ENCODE results near the gene USP9X.
A peak's percentile ranks its signal among the peaks of the same experiment; 100 is the strongest.
"Not testable (repeated sequence)": the region's sequence is repeated elsewhere in the genome, so short reads cannot be mapped to it uniquely, and the experiment has no call there.

USP9X gene, protein sequence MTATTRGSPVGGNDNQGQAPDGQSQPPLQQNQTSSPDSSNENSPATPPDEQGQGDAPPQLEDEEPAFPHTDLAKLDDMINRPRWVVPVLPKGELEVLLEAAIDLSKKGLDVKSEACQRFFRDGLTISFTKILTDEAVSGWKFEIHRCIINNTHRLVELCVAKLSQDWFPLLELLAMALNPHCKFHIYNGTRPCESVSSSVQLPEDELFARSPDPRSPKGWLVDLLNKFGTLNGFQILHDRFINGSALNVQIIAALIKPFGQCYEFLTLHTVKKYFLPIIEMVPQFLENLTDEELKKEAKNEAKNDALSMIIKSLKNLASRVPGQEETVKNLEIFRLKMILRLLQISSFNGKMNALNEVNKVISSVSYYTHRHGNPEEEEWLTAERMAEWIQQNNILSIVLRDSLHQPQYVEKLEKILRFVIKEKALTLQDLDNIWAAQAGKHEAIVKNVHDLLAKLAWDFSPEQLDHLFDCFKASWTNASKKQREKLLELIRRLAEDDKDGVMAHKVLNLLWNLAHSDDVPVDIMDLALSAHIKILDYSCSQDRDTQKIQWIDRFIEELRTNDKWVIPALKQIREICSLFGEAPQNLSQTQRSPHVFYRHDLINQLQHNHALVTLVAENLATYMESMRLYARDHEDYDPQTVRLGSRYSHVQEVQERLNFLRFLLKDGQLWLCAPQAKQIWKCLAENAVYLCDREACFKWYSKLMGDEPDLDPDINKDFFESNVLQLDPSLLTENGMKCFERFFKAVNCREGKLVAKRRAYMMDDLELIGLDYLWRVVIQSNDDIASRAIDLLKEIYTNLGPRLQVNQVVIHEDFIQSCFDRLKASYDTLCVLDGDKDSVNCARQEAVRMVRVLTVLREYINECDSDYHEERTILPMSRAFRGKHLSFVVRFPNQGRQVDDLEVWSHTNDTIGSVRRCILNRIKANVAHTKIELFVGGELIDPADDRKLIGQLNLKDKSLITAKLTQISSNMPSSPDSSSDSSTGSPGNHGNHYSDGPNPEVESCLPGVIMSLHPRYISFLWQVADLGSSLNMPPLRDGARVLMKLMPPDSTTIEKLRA (N-terminal part only)

DNA sequence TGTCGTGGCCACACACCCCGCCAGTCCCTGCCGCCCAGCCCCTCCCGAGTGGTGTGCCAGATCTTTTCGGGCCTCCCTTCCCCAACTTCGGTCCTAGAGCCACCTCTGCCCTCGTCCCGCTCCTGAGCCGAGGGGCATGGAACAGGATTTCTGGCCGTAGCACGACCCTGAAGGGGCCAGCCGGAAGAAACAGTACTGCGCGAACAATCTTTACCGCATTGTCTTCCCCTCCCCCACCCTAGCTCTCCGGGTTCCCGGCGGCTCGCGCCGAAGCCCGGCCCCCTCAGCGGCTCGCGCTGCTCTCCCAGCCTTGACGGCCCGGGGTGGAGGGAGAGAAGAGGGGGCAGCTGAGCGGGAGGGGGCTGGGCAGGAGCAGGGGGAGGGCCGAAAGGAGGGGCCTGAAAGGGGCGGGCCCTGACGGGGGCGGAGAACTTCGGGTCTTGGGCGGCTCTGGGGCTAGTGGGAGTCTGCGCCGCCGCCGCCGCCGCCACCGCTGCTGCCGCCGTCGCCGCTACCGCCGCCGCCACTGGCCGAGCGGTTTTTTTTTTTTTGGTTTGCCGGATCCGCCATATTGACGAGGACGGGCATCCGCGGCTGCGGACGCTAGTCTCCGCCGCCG lies at the start of gene USP9X:
TSS of gene USP9X (plus strand) at position 553 of the 619 bp plus-strand sequence. CDS start 38,184 bp downstream, outside the sequence.
- peak; percentile 94 for DNase-seq

DNA sequence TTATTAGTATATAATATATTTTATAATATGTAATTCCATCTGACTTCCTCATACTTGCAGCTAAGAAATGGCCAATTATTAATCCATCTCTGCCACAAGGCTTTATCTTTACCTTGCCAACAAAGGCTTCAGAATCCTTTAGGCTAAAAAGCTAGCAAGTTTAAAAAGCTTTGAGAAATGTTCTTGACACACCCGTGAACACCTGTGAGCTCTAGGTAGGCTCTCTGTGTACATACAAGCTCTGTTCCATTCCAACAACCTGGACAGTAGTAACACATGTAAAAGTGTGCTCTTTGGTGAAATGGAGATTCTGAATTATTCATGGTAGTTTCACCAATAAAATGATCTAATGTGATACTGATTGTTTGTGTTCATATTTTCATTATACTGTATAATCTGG lies 49.7 kb upstream of the USP9X start:
- no peak for DNase-seq

DNA sequence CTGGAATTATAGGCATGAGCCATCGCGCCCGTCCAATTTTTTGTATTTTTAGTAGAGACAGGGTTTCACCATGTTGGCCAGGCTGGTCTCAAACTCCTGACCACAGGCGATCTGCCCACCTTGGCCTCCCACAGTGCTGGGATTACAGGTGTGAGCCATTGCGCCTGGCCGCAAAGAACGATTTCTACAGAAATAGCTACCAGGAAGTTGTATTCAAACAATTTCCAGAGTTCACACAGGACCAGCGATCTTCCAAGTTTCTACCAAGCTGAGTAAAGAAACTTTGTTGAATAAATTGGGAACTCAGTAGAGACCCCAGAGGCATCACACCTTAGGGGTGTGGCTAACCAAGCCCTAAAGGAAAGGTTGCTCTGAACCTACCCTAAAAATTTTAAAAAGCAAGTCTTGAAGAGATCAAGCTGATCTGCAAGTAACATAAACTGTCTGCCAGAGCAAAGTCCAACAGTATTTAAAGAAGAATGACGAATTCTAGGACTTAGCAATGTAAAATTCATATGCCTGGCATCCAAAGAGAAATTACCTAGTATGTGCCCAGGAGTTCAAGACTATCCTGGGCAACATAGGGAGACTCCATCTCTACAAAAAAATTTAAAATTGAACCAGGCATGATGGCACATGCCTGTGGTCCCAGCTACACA lies 48.4 kb upstream of the USP9X start:
- no peak for DNase-seq

DNA sequence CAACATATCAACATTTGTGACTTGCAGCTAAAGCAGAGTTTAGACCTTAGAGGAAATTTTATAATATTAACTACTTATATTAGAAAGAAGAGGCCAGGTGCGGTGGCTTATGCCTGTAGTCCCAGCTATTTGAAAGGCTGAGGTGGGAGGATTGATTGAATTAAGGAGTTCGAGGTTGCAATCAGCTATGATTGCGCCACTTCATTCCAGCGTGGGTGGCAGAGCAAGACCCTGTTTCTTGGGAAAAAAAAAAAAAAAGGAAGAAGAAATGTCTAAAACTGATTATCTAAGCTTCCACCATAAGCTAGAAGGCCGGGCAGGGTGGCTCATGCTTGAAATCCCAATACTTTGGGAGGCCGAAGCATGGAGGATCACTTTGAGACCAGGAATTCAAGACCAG lies 42.0 kb upstream of the USP9X start:
- no peak for DNase-seq

DNA sequence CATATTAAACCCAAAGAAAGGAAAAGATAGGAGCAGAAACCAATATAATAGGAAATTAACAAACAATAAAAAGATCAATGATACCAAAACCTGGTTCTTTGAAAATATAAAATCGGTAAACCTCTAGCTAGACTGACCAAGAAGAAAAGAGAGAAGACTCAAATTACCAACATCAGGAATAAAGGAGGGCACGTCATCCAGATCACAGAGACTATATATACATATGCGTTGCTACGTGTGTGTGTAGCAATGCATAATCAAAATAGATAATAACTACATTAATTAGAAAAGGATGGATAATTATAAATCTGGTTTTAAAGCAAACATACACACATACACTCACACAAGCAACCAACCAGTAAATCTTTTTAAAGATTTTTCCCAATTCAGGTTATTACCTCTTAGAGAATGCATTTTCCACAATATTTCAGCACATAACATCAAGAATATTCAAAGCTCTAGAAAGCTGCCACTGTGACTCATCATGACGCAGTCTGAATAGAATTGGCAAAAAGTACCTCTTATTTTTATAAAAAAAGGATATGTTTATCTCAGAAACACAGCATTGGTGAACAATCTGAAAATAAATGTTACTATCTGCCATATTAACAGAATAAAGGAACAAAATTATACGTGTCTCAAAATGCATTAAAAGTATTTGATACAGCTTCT lies 41.4 kb upstream of the USP9X start:
- DNase-seq, result no peak

DNA sequence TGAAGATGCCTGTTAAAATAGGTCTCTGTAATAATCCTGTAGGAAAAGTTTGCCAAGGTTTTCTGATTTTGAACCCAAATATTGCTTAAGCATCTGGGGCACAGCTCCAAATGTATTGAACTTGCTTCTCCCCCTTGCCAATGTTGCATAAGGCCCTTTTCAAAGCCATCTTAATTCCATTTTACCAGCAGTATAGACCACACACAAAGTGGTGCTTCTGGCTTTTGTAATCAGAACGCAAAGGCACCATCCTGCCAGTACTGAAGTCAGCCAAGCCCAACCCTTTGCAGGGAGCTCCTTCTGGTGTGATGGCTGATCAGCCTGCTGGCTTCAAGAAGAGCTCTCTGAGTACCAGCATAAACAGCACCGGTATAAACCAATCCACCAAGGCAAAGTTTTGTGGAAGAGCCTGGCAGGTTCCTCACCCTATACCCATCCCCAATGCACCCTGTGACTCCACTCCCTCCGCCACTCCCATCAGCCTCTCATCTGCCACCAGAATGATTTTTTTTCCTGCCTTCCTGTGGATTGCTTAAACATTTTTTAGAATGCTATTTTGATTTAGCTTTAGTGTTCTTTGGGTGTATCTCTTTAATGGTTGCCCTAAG lies 39.2 kb upstream of the USP9X start:
- no peak for DNase-seq

DNA sequence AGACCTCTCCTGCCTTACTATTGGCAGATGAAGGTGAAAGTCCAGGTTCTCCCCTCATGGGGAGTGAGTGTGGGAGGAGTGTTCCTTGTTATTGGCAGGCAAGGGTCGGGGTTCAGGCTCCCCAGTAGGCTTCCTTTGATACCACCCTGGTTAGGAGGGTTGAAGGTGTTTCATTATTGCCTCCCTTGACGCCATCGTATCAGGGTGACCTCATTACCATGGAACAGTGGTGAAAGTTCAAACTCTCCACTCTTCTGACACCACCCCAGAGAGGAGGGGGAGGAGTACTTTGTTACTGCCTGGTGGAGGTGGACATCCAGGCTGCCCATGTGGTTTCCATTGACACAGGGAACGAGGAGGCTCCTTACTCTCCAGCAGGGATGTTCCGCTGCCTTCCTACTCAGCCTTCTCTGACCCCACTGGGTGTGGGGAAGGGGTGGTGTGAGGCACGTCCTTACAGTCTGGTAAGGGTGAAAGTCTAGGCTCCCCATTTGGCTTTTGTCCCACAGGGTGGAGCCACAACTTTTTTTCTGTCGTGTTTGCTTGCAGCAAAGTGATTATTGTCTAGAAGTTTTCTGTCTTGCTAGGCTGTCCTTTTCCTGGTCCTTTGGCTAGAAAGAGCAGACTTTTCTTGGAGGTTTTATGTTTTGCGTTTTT lies 37.2 kb upstream of the USP9X start:
- DNase-seq, result no peak

DNA sequence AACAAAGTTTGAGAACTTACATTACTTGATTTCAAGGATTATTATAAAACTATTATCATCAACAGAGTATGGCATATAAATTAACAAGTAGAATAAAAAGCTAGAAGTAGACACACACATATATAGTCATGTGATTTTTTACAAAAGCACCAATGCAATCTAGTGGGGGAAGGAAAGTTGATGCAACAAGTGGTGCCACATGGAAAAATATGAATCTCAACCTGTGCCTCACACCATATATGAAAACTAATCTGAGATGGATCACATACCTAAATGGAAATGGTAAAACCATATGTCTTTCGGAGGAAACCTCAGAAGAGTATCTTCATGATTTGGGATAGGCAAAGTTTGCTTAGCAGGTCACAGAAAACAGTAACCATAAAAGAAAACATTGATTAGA lies 34.9 kb upstream of the USP9X start:
- DNase-seq, result no peak

DNA sequence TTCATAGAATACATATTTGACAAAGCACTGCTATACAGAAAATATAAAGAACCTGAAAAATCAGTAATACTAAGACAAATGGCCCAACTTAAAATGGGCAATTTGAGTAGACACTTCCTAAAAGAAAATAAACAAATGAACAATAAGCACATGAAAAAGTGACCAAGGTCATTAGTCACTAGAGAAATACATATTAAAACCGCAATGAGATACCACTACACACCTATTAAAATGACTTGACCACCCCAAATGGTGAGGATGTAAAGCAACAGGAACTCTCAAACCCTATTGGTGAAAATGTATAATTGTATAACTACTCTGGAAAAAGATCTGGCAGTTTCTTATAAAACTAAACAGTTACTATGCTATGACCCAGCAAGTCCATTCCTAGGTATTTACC lies 34.0 kb upstream of the USP9X start:
- DNase-seq, result no peak

DNA sequence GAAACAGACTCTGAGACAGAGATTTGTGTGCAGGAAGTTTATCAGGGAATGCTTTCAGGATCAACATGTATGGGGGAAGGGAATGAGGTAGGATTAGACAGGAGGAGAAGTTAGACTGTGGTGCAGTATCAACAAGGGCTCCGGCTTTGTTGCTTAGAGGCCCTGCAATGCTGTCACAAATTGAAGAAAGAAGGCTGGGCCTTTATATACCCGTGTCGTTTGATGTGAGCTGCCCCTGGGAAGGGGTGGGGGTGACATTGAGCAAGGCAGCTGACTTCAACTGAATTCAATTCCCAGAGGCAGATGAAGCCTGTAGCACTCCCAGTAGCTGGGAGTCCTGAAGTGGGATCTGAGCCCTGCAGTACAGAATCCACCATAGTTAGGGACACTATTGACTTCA lies 29.5 kb upstream of the USP9X start:
- peak; percentile 58 for DNase-seq

DNA sequence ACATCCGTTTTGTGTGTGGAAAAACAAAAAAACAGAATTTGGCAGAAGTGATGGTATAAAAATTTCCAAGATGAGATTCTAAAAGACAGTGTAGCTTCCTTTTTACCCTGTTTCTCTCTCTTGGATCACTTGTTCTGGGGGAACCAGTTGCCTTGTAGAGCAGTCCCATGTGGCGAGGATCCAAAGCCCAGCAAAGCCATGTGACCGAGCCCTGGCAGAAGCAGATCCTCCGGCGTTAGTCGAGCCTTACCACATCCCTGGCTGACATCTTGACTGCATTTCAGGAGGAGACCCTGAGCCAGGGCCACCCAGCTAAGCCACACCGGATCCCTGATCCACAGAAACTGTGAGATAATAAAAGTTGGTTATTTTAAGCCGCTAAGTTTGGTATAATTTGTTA lies 22.0 kb upstream of the USP9X start:
- DNase-seq, result not testable (repeated sequence)

DNA sequence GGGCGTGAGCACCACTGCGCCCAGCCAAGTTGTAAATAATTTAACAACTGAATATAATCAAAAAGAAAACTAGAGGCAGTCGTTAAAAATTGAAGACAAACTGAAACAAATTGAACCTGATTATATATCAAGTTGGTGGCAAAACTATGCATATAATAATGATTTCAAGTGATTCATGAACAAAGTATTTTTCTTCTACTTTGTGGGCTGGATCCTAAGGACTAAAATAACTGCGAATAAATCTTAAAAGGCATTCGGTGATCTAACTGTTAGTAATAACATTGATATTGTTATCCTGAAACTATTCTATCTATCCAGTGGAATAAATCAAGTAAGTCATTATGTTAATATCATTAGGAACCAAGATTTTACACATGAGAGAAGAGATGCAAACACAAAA lies 21.2 kb upstream of the USP9X start:
- no peak for DNase-seq

DNA sequence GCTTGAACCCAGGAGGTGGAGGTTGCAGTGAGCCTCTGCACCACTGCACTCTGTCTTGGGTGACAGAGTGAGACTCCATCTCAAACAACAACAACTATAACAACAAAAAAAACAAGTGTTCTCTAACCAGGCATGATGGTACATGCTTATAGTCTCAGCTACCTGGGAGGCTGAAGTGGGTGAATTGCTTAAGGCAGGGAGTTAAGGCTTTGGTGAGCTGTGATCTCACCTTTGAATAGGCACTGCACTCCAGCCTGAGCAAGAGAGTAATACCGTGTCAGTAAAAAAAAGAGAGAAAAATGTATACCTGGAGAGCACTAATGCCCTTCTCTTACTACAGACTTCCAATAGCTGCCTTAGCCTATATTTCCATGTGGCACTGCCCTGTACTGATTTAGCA lies 18.9 kb upstream of the USP9X start:
- no peak for DNase-seq

DNA sequence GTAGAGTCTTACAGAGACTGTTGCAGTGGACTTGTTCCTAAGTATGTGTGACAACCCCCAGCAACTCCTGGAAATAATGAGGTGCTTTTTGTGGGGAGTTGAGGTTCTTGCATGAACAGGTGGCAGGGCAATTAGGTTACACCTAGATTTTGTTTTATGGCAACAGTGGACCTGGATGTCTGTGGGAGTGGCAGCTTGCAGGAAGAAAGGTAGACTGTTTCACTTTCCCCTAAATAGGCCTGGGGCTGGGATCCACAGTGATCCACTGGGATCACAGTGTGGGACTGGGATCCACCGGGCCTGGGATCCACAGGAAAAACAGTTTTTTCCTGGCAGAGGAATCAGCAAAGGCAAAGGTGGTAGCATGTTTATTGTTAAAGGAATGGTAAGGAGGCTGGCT lies 18.3 kb upstream of the USP9X start:
- DNase-seq, result no peak

DNA sequence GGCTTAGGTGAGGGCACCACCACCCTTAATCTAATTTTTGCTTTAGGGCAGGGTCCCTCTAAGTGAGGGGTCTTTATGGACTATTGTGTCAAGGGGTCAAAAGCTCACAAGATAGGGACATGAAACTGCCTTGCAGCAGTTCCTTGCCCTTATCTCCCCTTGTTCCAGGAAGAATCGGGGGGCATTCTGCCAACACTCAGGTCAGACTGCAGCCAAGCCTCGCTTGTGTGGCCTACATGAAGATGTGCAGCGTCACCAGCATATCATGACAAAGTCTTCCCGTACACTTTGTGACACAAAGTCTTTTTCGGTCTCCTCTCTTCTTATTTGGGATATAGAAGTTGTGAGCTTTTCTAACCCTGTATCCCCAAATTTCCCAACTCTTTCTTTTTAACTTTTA lies 17.5 kb upstream of the USP9X start:
- no peak for DNase-seq

DNA sequence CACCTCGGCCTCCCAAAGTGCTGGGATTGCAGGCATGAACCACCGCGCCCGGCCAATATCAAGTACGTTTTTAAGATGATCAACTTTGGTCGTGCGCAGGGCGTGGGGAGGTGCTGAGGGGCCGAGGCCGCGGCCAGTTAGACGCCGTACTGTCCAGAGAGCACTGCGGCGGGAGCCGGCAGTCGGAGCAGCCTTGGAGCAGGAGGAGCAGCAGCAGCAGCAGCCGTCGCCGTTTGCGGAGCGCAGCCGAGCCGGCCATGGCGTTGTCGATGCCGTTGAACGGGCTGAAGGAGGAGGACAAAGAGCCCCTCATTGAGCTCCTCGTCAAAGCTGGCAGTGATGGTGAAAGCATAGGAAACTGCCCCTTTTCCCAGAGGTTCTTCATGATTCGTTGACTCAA lies 8.5 kb upstream of the USP9X start:
- no peak for DNase-seq

DNA sequence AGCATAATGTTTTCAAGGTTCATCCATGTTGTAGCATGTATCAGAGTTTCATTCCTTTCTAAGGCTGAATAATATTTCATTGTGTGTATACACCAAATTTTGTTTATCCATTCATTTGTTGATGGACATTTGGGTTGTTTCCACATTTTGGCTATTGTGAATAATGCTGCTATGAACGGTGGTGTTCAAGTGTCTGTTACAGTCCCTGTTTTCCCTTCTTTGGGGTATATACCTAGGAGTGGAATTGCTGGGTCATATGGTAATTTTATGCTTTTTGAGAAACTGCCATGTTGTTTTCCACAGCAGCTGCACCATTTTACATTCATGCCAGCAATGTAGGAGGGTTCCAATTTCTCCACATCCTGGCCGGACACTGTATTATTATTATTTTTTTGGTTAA lies 3.4 kb upstream of the USP9X start:
- DNase-seq, result no peak

DNA sequence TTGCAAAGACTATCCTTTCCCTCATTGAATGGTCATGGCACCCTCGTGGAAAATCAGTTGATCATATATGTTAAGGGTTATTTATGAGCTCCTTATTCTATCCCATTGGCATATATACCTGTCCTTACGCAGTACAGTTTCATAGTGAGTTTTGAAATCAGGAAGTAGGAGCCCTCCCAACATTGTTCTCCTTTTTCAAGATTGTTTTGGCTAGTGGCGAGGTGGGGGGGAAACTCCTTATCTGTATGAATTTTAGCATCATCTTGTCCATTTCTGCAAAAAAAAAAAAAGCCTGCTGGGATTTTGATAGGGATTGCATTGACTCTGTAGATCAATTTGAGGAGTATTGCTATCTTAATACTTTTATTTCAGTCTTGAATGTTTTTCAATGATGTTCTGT lies 2.5 kb upstream of the USP9X start:
- no peak for DNase-seq

DNA sequence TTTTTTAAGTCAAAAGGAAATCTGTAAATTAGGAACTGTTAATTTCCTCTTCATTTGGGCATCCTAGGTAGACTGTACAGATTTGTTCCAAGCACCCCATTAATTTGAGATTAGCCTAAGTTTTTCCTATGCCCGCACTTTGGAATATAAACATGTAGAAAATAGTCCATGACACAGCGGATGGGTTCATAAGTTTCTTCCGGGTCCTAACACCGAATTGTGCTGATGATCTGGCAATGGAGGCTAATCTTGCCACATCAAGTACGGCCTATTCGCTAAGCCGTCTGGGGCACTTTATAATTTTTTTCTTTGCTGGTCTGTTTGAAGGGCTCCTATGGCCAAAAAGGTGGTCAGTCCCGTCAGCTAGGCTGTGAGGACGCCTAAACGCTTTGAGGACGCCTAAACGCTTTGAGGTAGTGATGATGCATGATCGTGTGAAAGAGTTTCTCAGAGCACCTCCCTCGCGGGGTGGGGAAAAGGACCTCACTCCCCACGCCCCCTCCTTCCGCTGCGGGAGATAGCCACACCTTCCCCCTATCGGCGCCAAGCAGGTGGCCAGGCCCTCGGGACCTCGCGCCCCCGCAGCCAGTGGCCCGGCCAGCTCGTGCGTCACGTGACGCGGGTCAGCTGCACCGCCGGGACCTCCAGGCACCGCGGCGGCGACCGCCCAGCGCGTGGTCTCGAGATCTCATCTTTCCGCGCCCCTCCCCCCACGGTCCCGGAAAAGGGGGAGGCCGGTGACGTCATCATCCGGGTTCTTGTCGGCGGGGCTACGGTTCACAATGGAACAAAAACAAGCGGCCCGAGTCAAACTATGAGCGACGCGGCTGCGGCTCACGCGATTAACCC lies 977 bp upstream of the USP9X start:
- peak; percentile 98 for DNase-seq

DNA sequence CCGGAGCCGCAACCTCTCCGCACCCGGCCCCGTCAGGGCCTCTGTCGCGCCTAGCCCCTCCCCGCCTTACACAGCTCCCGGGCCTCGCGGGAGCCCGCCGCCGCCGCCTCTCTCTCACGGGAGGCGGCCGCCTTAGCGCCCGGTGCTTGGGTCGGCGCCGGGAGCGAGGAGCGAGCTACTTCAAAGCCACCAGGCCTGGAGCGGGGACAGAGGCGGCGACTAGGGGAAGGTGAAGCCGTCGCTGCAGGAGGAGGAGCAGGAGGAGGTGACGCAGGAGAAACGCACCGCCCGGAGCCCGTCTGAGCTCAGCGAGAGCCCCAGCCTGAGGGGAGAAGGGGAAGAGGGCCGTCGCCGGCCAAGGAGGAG lies 250 bp downstream of the USP9X start:
- peak; percentile 78 for DNase-seq
